Astrocyte of the hippocampus (primary cell): Measurements from ENCODE around the gene CLEC16A.

ENCODE experiments used
- DNase-seq: peaks from one replicate; pipeline ENCODE4 v3.0.0; 2011; ENCODE audit warnings: low read depth, low spot score

The CLEC16A gene

DNA sequence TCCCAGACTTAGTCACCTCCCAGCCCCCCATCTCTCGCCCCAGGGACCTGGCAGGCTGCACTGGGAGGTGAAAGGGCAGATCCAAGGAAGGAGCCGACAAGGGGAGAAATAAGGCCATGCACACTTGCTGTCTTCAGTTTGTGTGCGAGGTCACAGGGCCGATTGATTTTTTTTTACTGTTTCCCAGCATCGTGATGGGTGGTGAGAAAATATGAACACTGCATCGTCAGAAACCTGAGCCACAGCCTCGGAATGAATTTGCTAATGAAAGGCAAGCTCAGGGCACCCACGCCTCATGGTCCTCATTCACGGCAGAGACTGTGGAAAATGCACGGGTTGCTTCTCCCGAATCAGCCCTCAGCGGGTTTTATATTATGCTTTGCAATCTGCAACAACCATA, 213.7 kb downstream of the CLEC16A start:
- DNase-seq = no peak

DNA sequence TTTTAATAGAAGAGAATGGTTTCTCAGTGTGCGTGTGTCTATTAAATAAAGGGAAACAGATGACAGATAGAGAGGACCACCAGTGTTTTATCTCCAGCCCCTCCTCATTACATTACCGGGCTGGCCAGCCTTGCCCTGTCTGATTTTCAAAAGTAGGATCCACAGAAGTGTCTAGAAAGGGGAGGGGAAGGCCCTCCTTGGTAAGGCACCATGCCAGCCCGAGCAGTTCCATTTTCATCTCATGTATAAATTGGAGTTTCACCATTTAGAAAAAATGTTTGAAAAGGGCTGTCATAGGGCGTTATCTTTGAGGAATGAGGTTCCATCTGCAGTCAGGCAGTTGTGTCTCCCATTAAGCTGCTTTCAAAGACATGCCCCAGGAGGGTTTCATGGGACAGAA, 214.9 kb downstream of the CLEC16A start:
- DNase-seq = no peak

DNA sequence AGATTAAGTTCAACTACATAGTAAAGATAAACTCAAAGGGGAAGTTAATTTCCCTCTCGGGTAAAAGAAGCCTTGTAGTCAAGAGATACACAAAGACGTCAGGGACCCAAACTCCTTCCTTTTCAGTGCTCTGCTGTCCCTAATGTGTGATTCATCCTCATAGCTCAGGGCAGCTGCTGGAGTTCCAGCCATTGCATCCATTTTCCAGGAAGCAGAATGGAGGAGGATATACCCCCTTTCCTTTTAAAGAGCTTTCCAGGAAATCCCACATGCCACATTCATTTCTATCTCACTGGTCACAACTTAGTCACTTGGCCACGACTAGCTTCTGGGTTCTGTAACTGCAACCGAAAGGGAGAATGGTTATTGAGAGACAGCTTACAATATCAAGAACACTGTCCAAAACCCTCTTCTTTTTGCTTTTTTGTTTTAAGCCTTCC, 216.3 kb downstream of the CLEC16A start:
- DNase-seq = no peak

DNA sequence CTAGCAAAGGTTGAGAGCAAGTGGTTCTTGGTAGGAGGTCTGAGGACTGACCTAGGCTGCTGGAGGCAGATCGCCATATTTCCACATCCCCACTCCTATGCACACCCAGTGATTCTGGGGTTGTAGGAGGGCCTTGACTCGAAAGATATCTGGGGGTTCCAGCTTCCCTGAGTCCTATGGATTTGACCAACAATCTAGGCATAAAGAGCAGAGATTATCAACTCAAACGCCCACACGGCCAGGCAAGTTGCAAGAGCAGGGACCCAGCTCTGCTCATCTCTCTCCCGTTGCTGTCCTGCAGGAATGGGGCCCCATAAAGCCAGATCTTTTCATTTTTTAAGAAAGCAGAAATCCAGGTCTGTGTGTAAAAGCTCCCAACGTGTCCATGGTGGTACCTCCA, 217.1 kb downstream of the CLEC16A start:
- no peak for DNase-seq

DNA sequence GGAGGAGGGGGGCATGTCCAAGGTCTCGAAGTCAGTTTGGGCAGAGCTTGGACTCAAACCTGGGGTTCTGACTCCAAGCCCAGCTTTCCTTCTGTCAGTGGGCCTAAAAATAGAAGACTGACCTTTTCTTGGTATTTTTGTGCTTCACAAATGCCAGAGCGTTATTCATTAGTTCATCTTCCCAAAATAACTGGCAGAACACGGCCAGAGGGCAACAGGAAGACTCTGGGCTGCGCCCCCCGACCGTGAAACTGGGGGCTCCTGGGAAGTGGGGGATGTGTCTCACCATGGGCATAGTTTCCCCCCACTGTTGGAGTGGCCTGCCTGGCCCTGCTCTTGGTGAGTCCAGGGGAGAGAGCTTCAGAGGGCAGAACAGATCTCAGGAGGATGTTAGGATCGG, 217.6 kb downstream of the CLEC16A start:
- no peak for DNase-seq

DNA sequence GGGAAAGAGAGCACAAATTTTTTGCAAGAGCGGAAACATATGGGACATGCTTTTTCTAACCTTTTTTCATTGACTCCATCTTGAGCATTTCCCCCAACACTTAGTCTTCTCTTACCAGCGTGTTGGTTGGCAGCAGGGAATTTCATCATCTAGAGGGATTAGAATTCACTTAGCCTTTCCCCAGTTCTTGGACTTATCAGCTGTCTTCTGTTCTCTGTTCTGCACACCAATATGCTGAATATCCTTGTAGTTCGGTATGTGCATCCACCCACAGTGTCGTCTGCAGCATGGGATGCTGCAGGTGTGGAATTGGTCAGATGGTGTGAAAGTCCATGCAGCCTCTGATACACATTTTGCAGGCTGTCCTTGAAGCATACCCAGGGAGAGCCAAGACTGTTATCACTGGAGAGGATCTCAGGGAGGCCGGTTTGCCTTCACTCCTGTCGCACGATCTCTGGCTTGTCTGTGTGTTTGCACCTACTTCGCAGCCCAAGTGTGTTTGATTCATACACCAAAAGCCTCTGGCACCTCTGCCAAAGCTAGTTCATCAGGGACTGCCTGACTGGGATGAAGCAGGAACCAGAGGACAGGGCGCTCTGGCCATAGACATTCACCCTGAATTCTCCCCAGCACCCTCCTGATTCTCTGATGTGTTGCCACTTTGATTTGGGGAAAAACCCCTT, 218.4 kb downstream of the CLEC16A start:
- DNase-seq = no peak

DNA sequence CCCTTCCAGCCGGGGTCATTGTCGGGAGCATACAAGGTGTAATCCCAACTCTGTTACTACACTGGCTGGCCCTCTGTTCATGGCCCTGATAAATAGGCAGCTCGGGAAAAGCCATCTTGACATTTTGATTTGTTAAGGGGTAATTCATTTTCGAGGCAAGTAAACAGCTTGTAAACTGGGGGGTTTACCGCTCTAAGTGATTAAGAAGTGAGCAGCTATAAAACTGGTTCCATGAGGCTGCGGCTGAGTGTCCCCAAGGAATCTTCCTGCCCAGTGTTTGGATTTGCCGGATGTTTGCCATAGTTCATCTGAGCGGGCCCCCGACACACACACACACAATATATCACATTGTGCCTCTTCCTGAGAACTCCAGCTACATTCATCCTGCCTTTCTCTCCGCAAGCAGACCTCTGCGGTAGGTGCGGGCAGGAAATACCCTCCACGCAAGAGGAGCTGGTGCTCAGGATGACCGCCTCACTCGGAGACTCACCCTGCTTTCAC, 219.4 kb downstream of the CLEC16A start:
- DNase-seq = no peak

DNA sequence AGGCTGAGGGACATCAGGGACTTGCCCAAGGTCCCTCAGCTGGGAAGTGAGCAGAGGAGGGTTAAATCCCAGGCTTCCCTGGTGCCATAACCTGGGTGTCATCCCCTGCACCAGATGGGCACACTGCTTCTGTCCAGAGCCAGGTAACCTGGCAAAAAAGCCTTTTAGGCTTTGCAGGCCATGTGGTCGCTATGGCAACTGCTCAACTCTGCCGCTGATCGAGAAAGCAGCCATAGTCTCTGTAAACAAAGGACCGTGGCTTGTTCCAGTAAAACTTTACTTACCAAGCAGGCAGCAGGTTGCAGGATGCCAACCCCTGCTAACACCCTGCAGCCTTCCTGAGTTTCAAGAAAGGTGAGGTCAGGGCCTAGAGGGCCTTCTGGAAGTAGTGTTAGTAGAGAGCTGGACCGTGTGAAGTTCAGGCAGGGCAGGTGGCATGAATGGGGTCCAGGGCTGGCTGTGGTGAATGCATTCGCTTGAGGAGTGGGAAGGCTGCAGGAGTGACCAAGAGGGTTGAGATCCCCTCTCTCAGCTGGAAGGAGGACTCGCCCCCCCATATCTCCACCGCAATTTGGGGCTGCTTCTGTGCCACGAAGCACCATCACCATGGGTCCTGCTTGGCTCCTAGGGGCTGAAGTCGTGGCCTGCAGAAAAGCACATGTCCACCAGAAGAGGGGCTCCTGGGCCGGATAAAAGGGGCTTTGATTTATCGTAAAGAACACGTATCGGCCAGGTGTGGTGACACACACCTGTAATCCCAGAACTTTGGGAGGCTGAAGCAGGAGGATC, 220.3 kb downstream of the CLEC16A start:
- peak; percentile 25 for DNase-seq

DNA sequence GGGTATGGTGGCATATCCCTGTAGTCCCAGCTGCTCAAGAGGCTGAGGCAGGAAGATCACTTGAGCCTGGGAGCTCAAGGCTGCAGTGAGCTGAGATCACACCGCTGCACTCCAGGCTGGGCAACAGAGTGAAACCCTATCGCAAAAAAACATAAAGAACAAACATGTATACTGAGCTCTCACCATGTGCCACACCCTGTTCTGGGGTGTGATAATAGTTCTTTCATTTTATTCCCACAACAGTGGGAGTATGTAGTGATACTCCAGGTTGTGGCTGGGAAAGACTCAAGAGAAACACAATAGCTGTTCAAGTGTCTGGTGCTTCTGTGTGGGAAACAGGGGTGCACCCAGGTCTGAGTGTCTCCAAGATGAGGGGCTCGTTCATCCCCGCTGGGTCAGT, 221.0 kb downstream of the CLEC16A start:
- DNase-seq = no peak

DNA sequence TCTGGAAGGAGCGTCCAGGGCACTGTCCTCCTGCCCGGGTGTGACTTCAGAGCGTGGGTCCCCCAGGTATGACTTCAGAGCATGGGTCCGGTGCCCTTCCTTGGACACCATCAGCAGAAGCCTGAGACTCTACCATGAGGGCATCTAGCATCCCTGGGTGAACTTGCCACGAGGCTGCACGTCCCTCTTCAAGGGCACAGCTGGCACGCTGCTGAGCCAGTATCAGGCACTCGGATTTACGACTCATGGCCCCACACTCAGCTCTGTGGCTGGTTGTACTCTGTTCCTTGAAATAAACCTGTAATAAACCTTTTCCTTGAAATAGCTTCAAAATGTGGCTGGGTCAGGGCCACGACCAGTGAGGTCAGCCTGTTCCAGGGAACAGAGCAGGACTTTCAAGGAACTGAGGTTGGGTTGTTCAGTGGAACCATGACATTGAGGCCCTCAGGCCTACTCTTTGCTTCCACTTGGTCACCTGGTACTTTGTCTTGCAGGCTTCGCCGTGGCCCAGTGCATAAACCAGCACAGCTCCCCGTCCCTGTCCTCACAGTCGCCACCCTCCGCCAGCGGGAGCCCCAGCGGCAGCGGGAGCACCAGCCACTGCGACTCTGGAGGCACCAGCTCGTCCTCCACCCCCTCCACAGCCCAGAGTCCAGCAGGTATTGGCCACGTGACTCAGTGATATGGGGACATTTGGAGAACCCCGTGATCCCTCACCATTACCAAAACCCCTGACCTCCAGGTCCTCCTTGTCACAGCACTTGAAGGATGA, 221.7 kb downstream of the CLEC16A start:
- no peak for DNase-seq

DNA sequence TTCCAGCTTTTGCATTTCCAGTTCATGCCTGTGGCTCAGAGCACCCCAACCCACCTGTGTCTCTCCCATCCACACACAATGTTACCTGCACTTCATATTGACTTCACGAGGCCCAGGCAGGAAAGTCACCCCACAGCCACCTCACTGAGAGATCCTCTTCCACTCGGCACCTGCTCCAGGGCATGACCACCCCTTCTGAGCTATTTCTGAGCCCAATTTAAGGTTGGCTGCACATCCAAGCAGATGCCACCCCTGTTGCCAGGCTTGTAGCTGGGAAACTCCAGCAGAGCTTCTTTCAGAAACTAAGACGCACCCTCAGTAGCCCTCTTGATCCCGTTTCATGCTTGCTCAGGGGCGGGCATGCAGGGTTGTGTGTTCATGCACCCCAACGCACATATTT, 223.2 kb downstream of the CLEC16A start:
- DNase-seq = no peak

DNA sequence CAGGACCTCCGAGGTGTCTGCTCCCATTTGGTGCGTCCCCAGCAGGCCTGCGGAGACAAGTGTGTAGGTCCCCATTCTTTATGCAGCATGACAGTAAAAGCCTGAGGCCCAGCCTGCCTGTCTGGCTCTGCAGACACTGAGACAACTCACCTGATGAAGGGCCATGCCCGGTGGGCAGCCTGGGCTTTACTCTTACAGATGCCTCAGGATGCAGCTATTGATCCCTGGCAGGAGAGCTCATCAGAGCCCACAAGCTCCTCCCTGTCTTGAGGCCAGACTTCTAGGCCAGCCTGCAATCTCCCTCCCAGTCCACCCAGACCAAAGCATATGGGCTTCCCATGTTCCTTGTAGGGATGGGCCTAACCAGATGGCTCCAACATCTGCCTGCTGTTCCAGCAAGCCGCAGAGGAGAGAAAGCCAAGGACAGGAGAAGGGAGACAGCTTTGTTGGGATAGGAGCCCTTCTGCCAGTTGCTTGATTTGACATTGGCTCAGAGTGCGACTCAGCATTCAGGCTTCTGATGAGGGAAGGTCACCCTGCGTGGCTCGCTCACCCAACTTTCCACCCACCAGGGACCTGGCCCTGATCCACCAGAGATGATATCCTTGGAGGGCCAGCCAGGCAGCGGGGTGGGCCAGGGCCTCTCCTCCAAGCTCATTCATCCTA, 224.2 kb downstream of the CLEC16A start:
- no peak for DNase-seq

DNA sequence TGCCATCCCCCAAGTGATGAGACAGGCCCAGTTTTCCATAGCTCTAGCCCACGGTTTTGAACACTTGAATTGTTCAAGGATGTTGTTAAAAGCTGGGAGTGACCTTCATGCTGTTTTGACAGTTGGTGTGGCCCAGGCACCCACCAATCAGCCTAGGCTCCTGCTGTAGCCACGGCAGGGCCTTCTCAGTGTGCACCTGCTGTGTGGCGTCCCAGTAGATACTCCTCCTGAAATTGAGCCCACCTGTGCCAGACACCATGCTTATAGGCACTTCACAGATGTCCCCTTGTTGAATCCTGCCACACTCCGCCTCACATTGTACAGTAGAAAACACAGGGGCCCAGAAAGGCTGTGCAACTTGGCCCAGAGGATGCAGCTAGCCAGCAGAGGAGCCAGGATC, 225.3 kb downstream of the CLEC16A start:
- no peak for DNase-seq

DNA sequence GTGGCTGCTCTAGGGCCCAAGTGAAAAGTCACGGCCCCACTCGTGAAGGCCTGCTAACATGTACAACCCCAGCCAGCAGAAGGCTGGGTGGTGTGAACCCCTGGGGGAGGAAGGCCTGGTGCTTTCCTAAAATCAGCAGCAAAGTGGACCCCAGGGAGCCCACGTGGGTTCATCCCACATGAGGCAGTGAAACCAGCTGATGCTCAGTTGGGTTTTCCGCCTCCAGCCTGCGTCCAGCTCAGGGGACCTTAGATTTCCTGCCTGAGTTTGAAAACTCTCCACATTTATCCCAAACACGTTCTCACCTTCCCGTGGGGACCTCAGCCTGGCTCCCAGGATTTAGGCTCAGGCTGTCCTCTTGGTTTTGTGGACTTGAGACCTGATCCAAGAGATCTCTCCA, 225.8 kb downstream of the CLEC16A start:
- DNase-seq = no peak

DNA sequence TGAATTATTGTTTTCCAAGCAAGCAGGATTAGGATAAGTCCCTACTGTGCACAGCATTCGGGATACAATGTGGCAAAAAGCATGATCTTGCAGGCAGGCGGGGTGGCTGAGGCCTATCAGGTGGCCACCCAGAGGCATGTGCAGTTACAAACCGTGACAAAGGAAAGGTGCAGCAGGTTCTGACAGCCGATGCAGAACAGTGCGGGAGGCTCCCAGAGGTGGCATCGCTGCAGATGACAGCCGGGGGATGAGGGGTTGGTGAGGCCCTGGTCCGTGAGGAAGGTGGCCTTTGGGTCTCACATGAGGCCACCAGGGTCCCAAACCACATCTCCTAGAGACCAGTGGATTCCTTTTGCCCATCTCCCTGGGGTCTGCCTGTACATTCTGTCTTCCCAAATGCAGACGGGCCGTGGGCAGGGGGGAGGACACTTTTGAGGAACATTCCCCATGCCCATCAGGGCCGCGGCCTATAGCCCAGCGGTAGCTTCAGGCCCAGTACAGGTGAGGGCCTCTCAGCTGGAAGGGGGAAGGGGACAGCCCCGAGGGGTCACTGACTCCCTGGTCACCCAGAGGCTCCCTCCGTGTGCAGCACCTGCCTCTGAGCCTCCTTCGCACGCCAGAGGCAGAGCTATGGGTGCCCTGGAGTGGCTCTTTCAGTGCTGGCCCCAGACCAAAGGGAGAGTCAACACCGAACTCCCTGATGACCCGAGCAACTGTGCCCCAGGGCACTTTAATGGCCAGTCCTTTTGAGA, 226.5 kb downstream of the CLEC16A start:
- DNase-seq = no peak

DNA sequence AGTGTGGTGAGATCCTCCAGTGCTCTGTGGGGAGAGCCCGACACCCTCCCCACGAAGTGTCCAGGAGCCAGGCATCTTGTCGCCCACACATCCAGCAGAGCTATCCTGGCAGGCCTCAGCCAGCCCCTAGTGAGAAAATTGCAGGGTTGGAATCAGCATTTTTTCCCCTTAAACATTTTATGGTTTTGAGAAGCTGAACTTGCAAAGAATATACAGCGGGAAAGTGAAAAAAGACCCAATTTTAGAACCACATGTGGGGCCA, 227.0 kb downstream of the CLEC16A start:
- no peak for DNase-seq

DNA sequence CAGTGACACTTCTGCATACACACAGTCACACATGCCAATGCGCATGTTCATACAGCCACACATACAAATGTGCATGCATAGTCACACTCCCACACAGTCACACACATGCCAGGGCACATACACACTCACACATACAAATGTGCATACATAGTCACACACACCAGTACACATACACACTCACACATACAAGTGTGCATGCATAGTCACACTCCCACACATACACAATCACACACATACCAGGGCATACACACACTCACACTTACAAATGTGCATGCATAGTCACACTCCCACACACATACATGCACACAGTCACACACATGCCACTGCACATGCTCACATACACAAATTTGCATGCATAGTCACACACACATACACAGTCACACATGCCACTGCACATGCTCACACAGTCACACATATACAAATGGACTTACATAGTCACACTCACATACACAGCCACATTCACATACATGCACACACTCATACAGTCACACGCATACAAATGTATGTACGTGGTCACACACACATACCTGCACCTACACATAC, 227.5 kb downstream of the CLEC16A start:
- DNase-seq = no peak

DNA sequence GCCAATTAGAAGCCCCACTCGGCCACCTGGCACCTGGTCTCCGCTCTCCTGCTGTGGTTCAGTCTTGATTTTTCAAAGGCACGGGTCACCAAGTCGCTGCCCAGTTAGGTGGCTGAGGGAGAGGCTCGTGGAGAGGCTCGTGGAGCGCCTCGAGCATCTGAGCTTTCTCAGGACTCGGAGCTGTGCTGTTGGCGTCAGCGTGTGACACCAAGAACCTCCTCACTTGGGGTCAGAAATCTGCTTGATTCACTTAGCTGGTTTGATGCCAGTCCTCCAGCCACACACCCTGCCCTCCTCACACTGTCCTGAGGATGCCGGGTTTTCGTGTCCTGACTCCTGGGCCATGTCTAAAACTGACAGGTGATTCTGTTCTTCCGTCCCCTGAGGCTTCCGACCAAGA, 229.1 kb downstream of the CLEC16A start:
- no peak for DNase-seq

DNA sequence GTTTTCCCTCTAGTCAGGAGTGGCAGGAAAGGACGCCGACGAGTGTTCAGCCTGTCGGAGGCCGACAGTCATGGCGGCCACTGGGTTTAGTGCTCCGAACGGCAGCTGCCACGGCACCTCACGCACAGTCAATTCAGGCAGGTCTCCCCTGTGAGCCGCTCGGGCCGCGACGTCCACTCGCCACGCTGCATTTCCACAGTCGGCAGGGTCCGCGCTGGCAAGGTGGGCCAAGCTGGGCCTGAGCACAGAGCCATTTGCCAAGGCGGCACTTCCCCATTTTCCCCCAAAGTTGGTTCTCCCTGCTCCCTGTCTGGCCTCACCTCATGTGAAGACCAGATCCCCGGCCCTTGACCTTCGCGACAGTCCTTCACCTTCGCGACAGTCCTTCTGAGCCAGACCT, 229.8 kb downstream of the CLEC16A start:
- DNase-seq = no peak

DNA sequence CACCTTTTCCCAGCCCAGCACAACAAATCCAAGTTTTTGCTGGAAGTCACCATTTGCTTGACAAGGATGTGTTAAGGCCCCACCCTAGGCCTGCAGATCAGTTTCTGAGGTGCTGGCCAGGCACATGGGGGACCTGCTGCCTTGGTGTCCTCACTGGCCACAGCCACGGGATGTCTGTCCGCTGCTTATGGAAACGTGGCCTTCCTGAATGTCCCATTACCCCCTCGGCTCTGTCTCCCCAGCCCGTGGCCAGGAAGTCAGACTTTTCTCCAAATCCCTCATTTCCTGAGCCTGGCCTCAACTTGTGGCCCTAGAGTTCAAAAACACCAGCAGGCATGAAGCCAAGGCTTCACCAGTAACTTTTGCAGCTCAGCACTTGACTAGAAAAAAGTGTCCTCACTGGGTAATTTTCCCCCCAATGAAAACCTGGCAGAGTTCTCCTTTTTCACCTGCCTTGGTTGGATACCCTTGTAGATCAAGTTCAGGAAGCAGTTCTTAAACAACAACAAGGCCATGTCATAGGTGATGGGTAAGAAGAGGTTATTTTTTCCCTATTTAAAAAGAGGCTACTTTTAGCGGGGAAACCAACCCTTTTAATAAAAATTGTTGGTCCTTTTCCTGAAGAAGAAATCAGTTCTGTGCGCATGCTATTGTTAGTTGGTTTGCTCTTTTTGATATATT, 230.9 kb downstream of the CLEC16A start:
- no peak for DNase-seq
